Measurements from ENCODE around the gene MYBL2.
A peak's percentile ranks its signal among the peaks of the same experiment; 100 is the strongest.

Gene MYBL2

DNA sequence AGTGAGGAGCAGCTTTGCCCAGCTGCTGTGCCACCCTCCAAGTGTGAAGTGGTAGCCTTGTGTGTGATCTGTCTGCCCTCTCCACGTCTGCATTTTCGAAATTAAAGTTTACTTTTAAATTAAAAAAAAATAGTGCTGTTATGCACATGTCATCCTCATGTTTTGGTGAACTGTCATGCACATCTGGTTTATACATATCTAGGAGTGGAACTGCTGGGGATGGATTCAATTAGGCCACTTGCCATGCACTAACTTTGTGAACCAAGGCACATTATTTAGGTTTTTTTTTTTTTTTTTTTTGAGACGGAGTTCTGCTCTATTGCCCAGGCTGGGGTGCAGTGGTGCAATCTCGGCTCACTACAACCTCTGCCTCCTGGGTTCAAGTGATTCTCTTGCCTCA is 56.3 kb downstream of the MYBL2 start:
- Mint-ChIP-seq H3K27ac (no peak overlapping the region), H3K9me3 (peaks cover 7% of the 10 kb centered on the region), H3K27me3 (no peaks in the 10 kb centered on the region), H3K4me3 (no peak overlapping the region), H3K4me1 (peaks cover 38% of the 10 kb centered on the region), H3K36me3 (ENCODE audit: low read depth) (peaks cover 10% of the 10 kb centered on the region)
- ATAC-seq (no peak), DNase-seq (no peak)

DNA sequence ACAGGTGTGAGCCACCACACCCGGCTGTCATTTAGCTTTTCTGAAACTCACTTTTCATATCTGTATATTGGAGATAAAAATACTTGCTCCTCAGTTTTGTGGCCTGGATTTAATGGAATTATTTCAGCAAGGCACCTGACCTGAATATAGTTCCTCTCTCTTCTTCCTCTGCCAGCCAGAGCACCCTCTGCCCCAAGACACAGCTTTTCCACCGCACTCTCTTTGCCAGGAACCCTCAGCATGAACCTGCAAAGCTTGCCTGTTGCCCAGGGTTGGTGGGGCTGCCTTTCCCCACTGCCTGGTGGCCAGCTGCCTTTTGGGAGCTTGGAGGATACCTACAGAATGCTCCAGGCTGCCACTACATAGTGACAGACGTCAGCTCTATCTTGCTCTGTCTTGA is 56.8 kb downstream of the MYBL2 start:
- ATAC-seq = no peak
- Mint-ChIP-seq H3K27ac (no peak overlapping the region), H3K9me3 (peaks cover 12% of the 10 kb centered on the region), H3K36me3 (ENCODE audit: low read depth) (peaks cover 10% of the 10 kb centered on the region), H3K4me3 (no peak overlapping the region), H3K4me1 (peaks cover 43% of the 10 kb centered on the region), H3K27me3 (no peaks in the 10 kb centered on the region)
- no peak for DNase-seq

DNA sequence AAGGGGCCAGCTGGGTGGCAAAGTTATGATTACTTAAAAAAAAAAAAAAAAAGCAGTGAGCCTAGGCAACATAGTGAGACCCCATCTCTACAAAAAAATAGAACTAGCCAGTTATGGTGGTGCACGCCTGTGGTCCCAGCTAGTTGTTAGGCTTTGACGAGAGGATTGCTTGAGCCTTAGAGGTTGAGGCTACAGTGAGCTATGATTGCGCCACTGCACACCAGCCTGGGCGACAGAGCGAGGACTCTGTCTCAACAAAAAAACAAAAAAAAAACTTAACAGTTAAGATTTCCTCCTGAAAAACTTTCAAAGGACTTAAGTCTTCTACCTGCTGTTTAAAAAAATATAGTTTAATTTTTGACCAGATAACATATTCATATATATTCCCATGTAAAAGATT is 57.5 kb downstream of the MYBL2 start:
- Mint-ChIP-seq H3K27ac (no peak overlapping the region), H3K4me1 (peaks cover 44% of the 10 kb centered on the region), H3K4me3 (no peak overlapping the region), H3K36me3 (ENCODE audit: low read depth) (peaks cover 5% of the 10 kb centered on the region), H3K27me3 (no peaks in the 10 kb centered on the region), H3K9me3 (peaks cover 15% of the 10 kb centered on the region)
- no peak for ATAC-seq
- DNase-seq = no peak

DNA sequence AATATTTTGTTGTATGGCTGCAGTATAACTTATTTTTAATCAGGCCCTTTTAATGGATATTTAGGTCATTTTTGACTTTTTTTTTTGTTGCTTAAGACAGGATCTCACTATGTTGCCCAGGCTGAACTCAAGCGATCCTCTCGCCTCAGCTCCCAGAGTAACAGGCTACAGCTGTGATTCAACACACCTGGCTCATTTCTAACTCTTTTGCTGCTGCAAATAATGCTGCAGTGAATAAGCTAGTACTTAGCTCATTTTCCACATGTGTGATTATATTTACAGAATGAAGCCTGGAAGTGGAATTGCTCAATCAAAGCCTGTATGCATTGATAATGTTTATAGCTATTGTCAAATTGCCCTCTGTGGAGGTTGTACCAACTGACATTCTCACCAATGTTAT is 58.8 kb downstream of the MYBL2 start:
- no peak overlapping the region for H3K27ac Mint-ChIP-seq
- no peak overlapping the region for H3K4me3 Mint-ChIP-seq
- peaks cover 44% of the 10 kb centered on the region for H3K4me1 Mint-ChIP-seq

DNA sequence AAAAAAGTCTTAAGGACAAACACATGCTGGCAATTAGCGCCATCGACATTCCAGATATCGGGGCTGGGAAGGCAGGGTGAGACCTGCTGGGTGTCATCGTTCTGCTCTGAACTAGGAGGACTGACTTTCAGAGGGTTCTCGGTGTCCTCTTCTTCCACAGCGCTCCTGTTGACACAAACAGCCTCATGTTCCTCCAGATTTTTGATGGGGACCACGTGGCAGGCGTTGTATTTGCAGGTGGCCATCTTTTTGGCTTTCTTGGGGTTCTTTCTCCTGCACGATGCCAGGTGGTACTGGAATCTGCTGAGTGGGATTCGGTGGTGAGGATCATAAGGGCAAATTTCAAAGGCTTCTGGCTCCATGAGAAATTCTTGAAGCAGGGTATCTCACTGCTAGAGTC is 59.4 kb downstream of the MYBL2 start:
- H3K4me3 Mint-ChIP-seq = no peak overlapping the region
- ATAC-seq (no peak), DNase-seq (no peak)
- H3K4me1 Mint-ChIP-seq = peaks cover 38% of the 10 kb centered on the region
- H3K27ac Mint-ChIP-seq = no peak overlapping the region
- H3K36me3 Mint-ChIP-seq (ENCODE audit: low read depth) = no peaks in the 10 kb centered on the region
- no peaks in the 10 kb centered on the region for H3K27me3 Mint-ChIP-seq
- peaks cover 10% of the 10 kb centered on the region for H3K9me3 Mint-ChIP-seq

More for the DNA sequence above, 58.8 kb downstream of the MYBL2 start:
- ATAC-seq (no peak), DNase-seq (no peak)
- H3K36me3 Mint-ChIP-seq (ENCODE audit: low read depth) = no peaks in the 10 kb centered on the region
- H3K27me3 Mint-ChIP-seq = no peaks in the 10 kb centered on the region
- peaks cover 10% of the 10 kb centered on the region for H3K9me3 Mint-ChIP-seq

DNA sequence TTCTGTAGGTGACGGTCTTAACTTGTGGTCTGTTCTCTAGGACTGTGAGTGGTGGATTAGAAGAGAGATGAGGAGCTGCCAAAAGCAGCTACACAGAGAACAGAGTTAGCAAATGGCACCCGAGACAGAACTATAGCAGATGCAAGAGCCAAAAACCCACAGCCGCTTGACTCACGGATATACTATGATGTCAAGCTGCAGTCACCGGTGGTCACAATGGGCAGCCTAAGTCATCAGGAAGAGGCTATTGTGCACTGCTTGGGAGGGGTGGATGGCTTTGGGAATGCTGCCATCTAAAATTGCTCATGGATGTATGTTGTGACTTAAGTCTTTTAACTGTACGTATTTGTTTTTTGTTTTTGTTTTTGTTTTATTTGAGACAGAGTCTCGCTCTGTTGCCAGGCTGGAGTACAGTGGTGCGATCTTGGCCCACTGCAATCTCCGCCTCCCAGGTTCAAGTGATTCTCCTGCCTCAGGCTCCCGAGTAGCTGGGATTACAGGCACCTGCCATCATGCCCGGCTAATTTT is 60.0 kb downstream of the MYBL2 start, which contains the start of gene GTSF1L:
TSS of gene GTSF1L (minus strand) at position 192 of the 528 bp plus-strand sequence. CDS start 308 bp downstream, outside the sequence.
- Mint-ChIP-seq H3K4me1 (peaks cover 36% of the 10 kb centered on the region), H3K4me3 (no peak within 1 kb of the TSS), H3K27me3 (no peaks in the 10 kb centered on the region), H3K9me3 (peaks cover 10% of the 10 kb centered on the region), H3K27ac (no peak within 1 kb of the TSS), H3K36me3 (ENCODE audit: low read depth) (no peaks in the 10 kb centered on the region)
- DNase-seq = no peak
- ATAC-seq = no peak

DNA sequence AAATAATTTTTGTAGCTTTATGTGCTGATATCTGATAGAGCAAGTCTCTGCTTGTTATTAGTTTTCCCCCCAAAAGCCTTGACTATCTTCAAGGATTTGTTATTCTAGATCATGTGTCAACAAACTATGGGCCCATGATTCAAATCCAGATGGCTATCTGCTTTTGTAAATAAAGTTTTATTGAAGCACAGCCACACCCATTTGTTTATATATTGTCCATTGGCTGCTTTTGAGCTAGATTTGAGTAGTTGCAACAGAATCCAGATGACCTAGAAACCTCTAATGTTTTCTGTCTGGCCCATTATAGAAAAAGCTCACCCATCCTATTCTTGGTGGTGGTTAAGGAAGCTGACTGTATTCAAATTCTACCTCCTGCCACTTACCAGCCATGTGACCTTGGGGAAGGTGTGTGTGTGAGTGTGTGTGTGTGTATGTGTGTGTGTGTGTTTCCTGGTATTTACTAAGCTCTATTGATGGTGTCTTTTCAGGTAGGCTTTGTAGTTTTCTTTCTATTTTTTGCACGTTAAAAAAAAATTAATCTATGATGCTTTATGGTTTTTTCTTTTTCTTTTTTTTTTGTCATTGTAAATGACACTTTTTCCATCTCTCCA is 61.2 kb downstream of the MYBL2 start:
- H3K27ac Mint-ChIP-seq = peak overlapping the region; percentile 40
- no peak overlapping the region for H3K4me3 Mint-ChIP-seq
- ATAC-seq (no peak), DNase-seq (no peak)
- no peaks in the 10 kb centered on the region for H3K27me3 Mint-ChIP-seq
- peaks cover 10% of the 10 kb centered on the region for H3K9me3 Mint-ChIP-seq
- no peaks in the 10 kb centered on the region for H3K36me3 Mint-ChIP-seq (ENCODE audit: low read depth)
- peaks cover 33% of the 10 kb centered on the region for H3K4me1 Mint-ChIP-seq

DNA sequence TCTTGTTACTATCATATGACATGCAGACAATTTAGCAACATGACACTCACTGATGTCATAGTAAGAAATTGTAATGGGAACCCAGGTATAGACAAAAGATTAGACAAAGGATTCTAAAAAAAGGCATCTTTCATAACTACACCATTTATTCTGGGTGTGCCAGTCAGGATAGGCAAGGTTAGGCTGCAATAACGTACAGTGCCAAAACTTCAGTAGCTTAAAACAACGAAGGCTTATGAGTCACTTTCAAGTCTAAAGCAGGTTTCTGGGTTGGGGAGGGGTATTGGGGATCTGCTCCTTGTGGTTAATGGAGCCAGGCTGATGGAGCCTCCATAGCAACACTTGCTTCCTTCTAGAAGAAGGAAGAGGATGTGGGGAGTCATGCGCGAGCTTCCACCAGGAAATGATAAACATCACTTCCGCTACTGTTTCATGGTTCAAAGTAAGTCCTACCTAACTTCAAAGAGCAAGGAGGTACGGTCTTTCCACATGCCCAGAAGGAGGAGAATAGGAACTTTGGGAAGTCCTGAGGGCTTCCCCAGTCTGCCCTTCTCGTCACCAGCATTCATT is 61.9 kb downstream of the MYBL2 start:
- no peak for ATAC-seq
- Mint-ChIP-seq H3K4me3 (no peak overlapping the region), H3K4me1 (peaks cover 35% of the 10 kb centered on the region), H3K27me3 (no peaks in the 10 kb centered on the region), H3K9me3 (peaks cover 10% of the 10 kb centered on the region), H3K36me3 (ENCODE audit: low read depth) (no peaks in the 10 kb centered on the region), H3K27ac (peak overlapping the region; percentile 40)
- DNase-seq = no peak

DNA sequence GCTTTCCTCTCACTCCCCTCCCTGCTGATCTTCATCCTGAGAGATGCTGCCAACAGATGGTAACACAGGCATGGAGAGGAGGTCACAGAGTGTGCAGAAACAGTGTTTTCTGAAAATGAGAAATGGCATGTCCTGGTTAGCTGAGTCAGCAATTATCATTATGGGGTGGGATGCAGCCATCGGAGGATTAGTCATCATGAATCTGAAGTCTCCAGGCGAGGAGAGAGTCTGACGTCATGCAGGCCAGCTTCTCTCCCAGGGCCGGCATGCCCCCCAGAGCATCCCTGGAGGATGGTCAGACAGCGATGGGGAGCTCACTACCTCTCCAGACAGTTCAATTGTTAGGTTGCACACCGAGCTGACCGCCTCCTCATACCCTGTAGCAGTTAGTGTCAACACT is 64.6 kb downstream of the MYBL2 start:
- no peak for DNase-seq
- Mint-ChIP-seq H3K27ac (no peak overlapping the region), H3K27me3 (no peaks in the 10 kb centered on the region), H3K4me1 (peaks cover 43% of the 10 kb centered on the region), H3K9me3 (peaks cover 10% of the 10 kb centered on the region), H3K36me3 (ENCODE audit: low read depth) (no peaks in the 10 kb centered on the region), H3K4me3 (no peak overlapping the region)
- no peak for ATAC-seq

DNA sequence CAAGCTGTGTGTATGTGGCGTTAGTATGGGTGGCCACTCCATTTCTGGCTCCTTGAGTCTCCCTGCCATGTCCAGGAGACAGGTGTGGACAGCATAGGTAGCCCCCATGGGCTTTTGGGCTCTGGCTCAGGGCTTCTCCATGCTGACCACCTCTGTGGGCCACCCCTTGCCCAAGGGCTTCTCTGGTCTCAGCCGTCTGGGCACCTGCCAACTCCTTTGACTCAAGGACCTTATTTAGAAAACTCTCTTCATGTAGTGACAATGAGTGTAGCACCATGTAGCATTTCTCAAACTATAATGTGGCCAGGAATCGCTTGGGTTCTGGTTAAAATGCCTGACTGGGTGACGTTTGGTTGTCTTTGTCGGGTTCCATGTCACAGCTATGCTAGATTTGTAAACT is 65.0 kb downstream of the MYBL2 start:
- ATAC-seq (no peak), DNase-seq (no peak)
- no peaks in the 10 kb centered on the region for H3K27me3 Mint-ChIP-seq
- H3K4me1 Mint-ChIP-seq = peaks cover 48% of the 10 kb centered on the region
- H3K9me3 Mint-ChIP-seq = peaks cover 10% of the 10 kb centered on the region
- H3K4me3 Mint-ChIP-seq = no peak overlapping the region
- no peaks in the 10 kb centered on the region for H3K36me3 Mint-ChIP-seq (ENCODE audit: low read depth)
- H3K27ac Mint-ChIP-seq = no peak overlapping the region

DNA sequence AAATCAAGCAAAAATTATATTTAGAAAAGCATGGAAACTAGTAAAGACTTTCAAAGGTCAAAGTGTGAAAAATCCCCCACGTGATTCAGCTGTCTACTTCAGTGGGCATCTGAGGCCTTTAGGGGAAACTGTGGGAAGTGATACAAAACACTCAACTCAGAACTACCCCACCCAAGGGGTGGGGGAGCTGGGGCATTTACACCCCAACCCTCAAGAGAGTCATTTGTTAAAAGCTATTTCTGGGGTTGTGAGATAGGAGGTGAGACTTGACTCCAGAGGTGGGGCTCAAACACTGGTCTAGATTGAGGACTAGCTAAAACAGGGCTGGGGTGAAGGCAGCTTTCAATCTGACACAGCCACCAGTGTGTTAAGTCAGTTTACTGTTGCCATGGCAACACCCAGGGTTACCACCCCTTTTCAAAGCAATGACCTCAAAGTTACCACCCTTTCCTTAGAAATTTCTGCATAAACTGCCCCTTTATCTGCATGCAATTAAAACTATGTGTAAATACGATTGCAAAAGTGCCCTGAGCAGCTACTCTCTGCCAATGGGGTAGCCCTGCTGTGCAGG is 69.8 kb downstream of the MYBL2 start:
- ATAC-seq (peak; percentile 95), DNase-seq (peak; percentile 40)
- Mint-ChIP-seq H3K27ac (peak overlapping the region; percentile 78), H3K36me3 (ENCODE audit: low read depth) (no peaks in the 10 kb centered on the region), H3K4me3 (no peak overlapping the region), H3K27me3 (no peaks in the 10 kb centered on the region), H3K9me3 (no peaks in the 10 kb centered on the region), H3K4me1 (peaks cover 42% of the 10 kb centered on the region)

DNA sequence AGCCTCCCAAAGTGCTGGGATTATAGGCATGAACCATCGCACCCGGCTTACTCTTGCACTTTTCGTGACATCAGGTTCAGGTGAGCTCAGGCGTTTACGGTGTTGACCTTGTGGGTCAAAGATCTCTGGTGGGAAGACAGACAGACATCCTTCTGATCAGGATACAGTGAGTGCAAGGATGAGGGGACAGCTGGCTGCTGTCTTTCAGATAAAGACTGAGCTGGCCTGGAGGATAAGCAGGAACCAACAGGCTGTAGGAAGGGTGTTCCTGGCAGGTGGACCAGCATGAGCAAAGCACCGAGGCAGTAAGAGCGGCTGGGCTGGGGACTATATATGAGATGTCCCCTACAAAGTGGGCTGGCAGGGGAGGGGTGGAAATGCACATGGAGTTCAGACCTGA is 71.0 kb downstream of the MYBL2 start:
- peaks cover 39% of the 10 kb centered on the region for H3K4me1 Mint-ChIP-seq
- no peak for ATAC-seq
- H3K36me3 Mint-ChIP-seq (ENCODE audit: low read depth) = no peaks in the 10 kb centered on the region
- no peak for DNase-seq
- no peaks in the 10 kb centered on the region for H3K9me3 Mint-ChIP-seq
- no peak overlapping the region for H3K4me3 Mint-ChIP-seq
- H3K27ac Mint-ChIP-seq = no peak overlapping the region
- no peaks in the 10 kb centered on the region for H3K27me3 Mint-ChIP-seq

DNA sequence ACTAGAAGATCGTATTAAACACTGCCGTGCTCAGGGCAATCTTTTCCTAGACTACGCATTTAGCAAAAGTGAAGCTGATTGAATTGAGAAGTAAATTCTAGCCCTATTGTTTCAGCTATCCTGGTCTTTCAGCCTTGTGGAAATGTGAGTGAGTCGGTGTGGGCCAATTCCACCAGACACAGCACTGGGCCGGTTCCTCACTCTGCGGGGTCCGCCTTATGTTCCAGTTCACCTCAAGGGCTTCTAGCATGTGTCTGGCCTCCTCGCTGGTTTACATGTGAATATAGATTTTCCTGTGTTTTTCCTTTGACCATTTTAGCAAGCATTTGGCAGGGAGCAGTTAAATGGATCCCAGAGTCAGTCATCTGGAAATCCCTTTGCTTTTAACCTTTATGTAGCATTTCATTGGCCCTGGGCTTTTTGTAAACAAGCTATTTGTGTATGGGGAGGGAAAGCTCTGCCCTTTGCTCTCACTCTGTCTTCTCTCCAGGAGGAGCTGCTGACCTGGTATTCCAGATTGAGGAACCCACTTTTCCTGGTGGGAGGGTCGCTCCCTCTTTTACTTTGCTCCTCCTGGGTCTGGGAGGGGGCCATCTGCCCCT is 72.3 kb downstream of the MYBL2 start:
- Mint-ChIP-seq H3K27ac (no peak overlapping the region), H3K4me1 (peaks cover 28% of the 10 kb centered on the region), H3K4me3 (no peak overlapping the region), H3K9me3 (no peaks in the 10 kb centered on the region), H3K36me3 (ENCODE audit: low read depth) (no peaks in the 10 kb centered on the region), H3K27me3 (peaks cover under 1% of the 10 kb centered on the region)
- no peak for DNase-seq
- no peak for ATAC-seq

DNA sequence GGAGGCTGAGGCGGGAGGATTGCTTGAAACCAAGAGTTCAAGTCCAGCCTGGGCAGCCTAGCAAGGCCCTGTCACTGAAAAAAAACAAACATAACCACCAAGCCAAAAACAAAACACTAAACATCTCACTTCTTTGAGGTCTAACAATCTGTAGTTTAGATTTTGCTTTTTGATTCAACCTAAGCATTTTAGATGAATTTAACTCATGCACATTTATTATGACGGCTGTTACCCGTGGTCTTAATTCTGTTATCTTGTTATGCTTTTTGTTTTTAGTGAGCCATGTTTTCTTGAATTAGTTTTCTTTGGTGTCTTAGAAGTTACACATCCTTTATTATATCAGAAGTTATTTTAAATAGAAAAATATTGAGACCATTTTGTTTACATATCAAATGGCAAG is 73.7 kb downstream of the MYBL2 start:
- Mint-ChIP-seq H3K4me1 (peaks cover 27% of the 10 kb centered on the region), H3K27me3 (peaks cover 2% of the 10 kb centered on the region), H3K4me3 (no peak overlapping the region), H3K27ac (no peak overlapping the region), H3K9me3 (no peaks in the 10 kb centered on the region), H3K36me3 (ENCODE audit: low read depth) (no peaks in the 10 kb centered on the region)
- DNase-seq (no peak), ATAC-seq (no peak)

DNA sequence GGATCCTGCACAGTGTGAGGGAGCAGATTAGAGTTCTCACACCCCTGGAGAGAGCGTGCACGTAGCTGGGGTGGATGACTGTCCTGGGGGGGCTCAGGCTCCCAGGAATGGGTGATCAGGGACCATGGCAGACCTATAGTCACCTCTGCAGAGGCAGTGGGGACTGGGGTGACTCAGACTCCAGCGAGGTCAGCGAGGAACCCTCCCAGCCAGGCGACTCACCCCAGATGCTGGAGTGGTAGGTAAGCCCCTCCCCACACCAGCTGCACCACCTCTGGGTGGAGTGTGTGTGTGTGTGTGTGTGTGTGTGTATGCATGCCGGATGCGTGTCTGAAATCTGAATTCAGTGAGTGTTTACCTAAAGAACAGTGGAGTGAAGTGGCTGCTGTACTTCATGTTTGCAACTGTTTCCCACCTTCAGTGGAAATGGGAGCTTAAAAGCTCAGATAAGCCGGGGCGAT is 77.3 kb downstream of the MYBL2 start:
- peaks cover 15% of the 10 kb centered on the region for H3K4me1 Mint-ChIP-seq
- DNase-seq (peak; percentile 46), ATAC-seq (peak; percentile 94)
- no peak overlapping the region for H3K27ac Mint-ChIP-seq
- H3K36me3 Mint-ChIP-seq (ENCODE audit: low read depth) = no peaks in the 10 kb centered on the region
- H3K9me3 Mint-ChIP-seq = peaks cover 3% of the 10 kb centered on the region
- no peak overlapping the region for H3K4me3 Mint-ChIP-seq
- peaks cover 11% of the 10 kb centered on the region for H3K27me3 Mint-ChIP-seq

Data from activated naive CD8-positive, alpha-beta T cell treated with anti-CD3 and anti-CD28 coated beads, Interleukin-2, amount 50 U/mL, for 24 hours (primary cell).